ENCODE results near the gene FAM174C.
A peak's percentile ranks its signal among the peaks of the same experiment; 100 is the strongest.

Gene FAM174C

GRCh38 chr19:1251330-1252220 lies 23.8 kb upstream of the FAM174C start (continued):
- TF ChIP-seq EGR2 (tag by site-specific recombination; IDR thresholded peaks at IDR 0.05; ENCODE audit: low read depth) = peak; percentile 58
- no peak for TF ChIP-seq ZNF175 (tag by site-specific recombination; IDR thresholded peaks at IDR 0.05)
- TF ChIP-seq ZNF223 (tag by site-specific recombination; IDR thresholded peaks at IDR 0.05) = no peak
- TF ChIP-seq ZFP3 (tag by site-specific recombination; IDR thresholded peaks at IDR 0.05; ENCODE audit: low read depth) = no peak
- TF ChIP-seq SP7 (tag by site-specific recombination; IDR thresholded peaks at IDR 0.05) = no peak
- no peak for TF ChIP-seq ZNF248 (tag by site-specific recombination; IDR thresholded peaks at IDR 0.05)
- TF ChIP-seq ZNF548 (tag by site-specific recombination; IDR thresholded peaks at IDR 0.05) = no peak
- TF ChIP-seq GFI1B (tag by site-specific recombination; IDR thresholded peaks at IDR 0.05) = no peak
- no peak for TF ChIP-seq ZNF16 (tag by site-specific recombination; IDR thresholded peaks at IDR 0.05; ENCODE audit: low read depth)
- no peak for TF ChIP-seq ZNF621 (tag by site-specific recombination; IDR thresholded peaks at IDR 0.05)
- TF ChIP-seq ZBTB8A (tag by site-specific recombination; IDR thresholded peaks at IDR 0.05) = peak; percentile 7; the same call in 1 of the 2 replicates
- TF ChIP-seq ATF2 (tag by site-specific recombination; IDR thresholded peaks at IDR 0.05; ENCODE audit: low read depth) = no peak
- TF ChIP-seq ZBTB11 (tag by site-specific recombination; conservative IDR thresholded peaks at IDR 0.05; ENCODE audit: low read depth) = peak; percentile 74; the same call in 1 of the 2 replicates
- no peak; the same call in 1 of the 2 replicates for TF ChIP-seq ZSCAN23 (tag by site-specific recombination; IDR thresholded peaks at IDR 0.05)
- TF ChIP-seq ZBTB17 (tag by site-specific recombination; IDR thresholded peaks at IDR 0.05) = no peak
- TF ChIP-seq ZNF174 (tag by site-specific recombination; IDR thresholded peaks at IDR 0.05) = no peak
- peak; percentile 29; the same call in 1 of the 2 replicates for TF ChIP-seq KLF17 (tag by site-specific recombination; IDR thresholded peaks at IDR 0.05)
- no peak for TF ChIP-seq ZNF768 (tag by site-specific recombination; IDR thresholded peaks at IDR 0.05)
- TF ChIP-seq KLF7 (tag by site-specific recombination; IDR thresholded peaks at IDR 0.05; ENCODE audit: borderline replicate concordance) = 0 out of 2 replicates have a peak, but pooled peaks have one; percentile 52
- no peak for TF ChIP-seq ZNF670 (tag by site-specific recombination; IDR thresholded peaks at IDR 0.05; ENCODE audit: low read depth)
- no peak for TF ChIP-seq BCL6B (tag by site-specific recombination; IDR thresholded peaks at IDR 0.05)
- no peak; the same call in 1 of the 2 replicates for TF ChIP-seq ZNF10 (tag by site-specific recombination; IDR thresholded peaks at IDR 0.05)
- no peak for TF ChIP-seq REPIN1 (tag by site-specific recombination; IDR thresholded peaks at IDR 0.05; ENCODE audit: low read depth)
- no peak for TF ChIP-seq ZNF157 (tag by site-specific recombination; IDR thresholded peaks at IDR 0.05)
- peak; percentile 45 for TF ChIP-seq KLF8 (tag by site-specific recombination; IDR thresholded peaks at IDR 0.05)
- peak; percentile 50; the same call in 1 of the 2 replicates for TF ChIP-seq PBX3 (CRISPR knock-in tag; IDR thresholded peaks at IDR 0.05)
- TF ChIP-seq HOXA7 (CRISPR knock-in tag; IDR thresholded peaks at IDR 0.05; ENCODE audit: borderline replicate concordance) = no peak
- TF ChIP-seq ZNF112 (tag by site-specific recombination; IDR thresholded peaks at IDR 0.05) = no peak
- TF ChIP-seq ZBTB26 (tag by site-specific recombination; optimal IDR thresholded peaks at IDR 0.05) = peak; percentile 81
- TF ChIP-seq ZXDB (tag by site-specific recombination; IDR thresholded peaks at IDR 0.05) = peak; percentile 35; the same call in 1 of the 2 replicates
- no peak for TF ChIP-seq ZBTB1 (tag by site-specific recombination; IDR thresholded peaks at IDR 0.05)
